ENCODE measurements around the gene MTCL1.

DNA sequence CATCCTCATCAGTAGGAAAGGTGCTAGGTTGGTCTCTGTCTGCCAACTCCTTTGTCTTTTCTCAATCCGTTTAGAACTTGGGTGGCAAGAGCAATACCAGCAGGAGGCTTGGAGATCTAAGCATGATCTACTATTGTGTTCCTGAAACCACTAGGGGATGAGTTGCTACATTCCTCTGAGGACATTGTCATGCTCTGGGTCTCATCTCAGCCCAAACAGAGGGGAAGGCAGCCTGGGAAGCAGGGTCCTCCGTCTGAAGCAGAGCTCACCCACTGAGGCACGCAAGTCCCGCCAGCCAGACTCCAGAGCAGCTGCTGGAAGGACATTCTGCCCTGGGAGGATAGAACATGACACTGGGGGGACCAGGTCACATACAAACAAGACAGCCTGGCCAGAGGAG is 162.9 kb downstream of the MTCL1 start:
- TF ChIP-seq, protein P1, sequence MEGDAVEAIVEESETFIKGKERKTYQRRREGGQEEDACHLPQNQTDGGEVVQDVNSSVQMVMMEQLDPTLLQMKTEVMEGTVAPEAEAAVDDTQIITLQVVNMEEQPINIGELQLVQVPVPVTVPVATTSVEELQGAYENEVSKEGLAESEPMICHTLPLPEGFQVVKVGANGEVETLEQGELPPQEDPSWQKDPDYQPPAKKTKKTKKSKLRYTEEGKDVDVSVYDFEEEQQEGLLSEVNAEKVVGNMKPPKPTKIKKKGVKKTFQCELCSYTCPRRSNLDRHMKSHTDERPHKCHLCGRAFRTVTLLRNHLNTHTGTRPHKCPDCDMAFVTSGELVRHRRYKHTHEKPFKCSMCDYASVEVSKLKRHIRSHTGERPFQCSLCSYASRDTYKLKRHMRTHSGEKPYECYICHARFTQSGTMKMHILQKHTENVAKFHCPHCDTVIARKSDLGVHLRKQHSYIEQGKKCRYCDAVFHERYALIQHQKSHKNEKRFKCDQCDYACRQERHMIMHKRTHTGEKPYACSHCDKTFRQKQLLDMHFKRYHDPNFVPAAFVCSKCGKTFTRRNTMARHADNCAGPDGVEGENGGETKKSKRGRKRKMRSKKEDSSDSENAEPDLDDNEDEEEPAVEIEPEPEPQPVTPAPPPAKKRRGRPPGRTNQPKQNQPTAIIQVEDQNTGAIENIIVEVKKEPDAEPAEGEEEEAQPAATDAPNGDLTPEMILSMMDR (IDR thresholded peaks at IDR 0.05; ENCODE audit: control extremely low read depth in 1 of 3, insufficient read depth in 1 of 3, low read depth in 1 of 3, low read length in 3 of 3) = no peak
- TF ChIP-seq EP300 (IDR thresholded peaks at IDR 0.05; ENCODE audit: borderline replicate concordance in 1 of 2, low read depth in 2 of 2, low read length in 2 of 2) (no peak), SIX5 (IDR thresholded peaks at IDR 0.05; ENCODE audit: low read depth, low read length) (no peak), KDM1A (IDR thresholded peaks at IDR 0.05; ENCODE audit: borderline replicate concordance, low read length) (no peak), SP4 (IDR thresholded peaks at IDR 0.05; ENCODE audit: low read length) (no peak)
